HG02981 (cell line): ENCODE results near the gene SYT8.

Source experiments
- ATAC-seq: cut with Tn5 transposase; IDR thresholded peaks from one replicate; pipeline ENCODE4 v1.9.1; 2021; ENCODE audit warnings: mild to moderate bottlenecking, moderate library complexity; ENCODE audit not compliant: unreplicated experiment

Gene SYT8

GRCh38 chr11:1844221-1845094 lies 9.7 kb downstream of the SYT8 start:
- no peak for ATAC-seq

GRCh38 chr11:1845095-1845429 lies 10.3 kb downstream of the SYT8 start:
- ATAC-seq: no peak

GRCh38 chr11:1845561-1846452 lies 11.0 kb downstream of the SYT8 start:
- no peak for ATAC-seq

DNA sequence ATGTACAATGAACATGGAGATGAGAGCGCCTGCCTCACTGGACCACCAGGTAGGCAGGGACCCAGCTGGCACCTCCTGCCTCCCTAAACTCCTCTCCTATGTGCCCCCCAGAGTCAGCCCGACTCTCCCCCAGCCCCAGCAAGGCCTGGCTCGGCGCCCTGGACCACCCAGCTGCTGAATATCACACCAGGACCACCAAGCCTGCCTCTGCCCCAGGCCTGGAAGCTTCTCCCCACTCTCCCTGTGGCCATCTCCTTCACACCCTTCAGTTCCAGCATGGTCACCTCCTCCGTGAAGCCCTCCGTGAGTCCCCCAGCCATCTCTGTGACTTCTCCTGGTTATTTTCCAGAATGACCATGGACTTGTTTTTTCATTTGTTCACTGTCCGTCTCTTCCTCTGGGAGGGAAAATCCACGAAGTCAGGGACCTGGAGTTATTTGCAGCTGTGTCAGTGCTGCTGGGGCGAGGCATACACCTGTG lies 11.7 kb downstream of the SYT8 start:
- no peak for ATAC-seq

- ATAC-seq: no peak
Observed at GRCh38 chr11:1847006-1847735, 12.4 kb downstream of the SYT8 start.

GRCh38 chr11:1847926-1848639 lies 13.3 kb downstream of the SYT8 start:
- no peak for ATAC-seq

DNA sequence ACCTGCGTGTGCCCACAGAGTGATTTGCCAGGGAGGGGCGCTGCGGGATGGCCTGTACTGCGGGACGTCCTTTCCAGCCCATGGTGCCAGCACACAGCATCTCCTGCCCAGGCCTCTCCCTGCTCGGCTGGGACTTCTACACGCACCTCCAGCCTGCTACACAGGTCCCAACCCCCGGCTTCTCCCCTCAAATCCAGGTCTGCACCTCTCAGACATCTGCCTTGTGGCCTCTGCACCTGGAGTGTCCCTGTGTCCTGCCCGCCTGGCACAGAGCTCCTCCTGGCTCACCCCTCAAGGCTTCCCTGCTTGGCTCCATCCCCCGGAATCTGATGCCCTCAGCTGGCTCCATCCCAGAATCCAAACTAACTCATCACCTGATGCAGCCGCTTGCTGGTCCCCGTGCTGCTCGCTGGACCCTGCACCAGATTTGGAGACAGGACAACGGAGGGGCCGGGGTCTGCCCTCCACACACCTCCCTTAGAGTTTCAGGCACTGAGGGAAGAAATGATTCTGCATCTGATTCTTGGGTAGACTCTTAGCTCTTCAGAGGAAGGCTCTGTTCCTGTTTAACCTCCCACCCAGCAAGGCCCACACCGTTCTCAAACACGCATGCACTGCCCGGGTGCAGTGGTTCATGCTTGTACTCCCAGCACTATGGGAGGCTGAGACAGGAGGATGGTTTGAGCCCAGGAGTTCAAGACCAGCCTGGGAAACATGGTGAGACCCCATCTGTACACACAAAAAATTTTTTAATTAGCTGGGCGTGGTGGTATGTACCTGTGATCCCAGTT lies 14.0 kb downstream of the SYT8 start:
- no peak for ATAC-seq

- no peak for ATAC-seq
Observed at GRCh38 chr11:1851468-1852180, 16.8 kb downstream of the SYT8 start.

GRCh38 chr11:1852271-1852876 lies 17.6 kb downstream of the SYT8 start:
- no peak for ATAC-seq

DNA sequence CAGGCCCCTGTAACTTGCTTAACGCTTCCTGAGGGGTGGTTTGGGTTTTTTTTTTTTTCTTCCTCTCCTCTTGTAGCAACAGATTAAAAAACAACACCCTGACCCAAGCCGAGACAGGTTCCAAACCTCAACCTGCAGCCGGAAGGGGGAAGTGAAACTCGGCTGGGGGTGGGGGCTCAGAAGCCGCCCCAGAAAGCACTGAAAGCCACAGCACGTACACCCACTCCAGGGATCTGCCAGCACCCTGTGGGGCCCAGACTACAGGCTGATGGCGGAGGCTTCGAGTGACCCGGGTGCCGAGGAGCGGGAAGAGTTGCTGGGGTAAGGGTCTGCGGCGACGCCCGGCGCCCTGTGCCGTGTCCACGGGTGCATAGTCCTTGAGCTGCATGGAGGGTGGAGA lies 18.1 kb downstream of the SYT8 start, which contains the start of gene LSP1:
TSS of gene LSP1 (plus strand) at position 208 of the 400 bp plus-strand sequence. CDS start at position 269, 61 bp downstream.
- peak; percentile 32 for ATAC-seq

GRCh38 chr11:1853376-1854131 lies 18.8 kb downstream of the SYT8 start:
- no peak for ATAC-seq

DNA sequence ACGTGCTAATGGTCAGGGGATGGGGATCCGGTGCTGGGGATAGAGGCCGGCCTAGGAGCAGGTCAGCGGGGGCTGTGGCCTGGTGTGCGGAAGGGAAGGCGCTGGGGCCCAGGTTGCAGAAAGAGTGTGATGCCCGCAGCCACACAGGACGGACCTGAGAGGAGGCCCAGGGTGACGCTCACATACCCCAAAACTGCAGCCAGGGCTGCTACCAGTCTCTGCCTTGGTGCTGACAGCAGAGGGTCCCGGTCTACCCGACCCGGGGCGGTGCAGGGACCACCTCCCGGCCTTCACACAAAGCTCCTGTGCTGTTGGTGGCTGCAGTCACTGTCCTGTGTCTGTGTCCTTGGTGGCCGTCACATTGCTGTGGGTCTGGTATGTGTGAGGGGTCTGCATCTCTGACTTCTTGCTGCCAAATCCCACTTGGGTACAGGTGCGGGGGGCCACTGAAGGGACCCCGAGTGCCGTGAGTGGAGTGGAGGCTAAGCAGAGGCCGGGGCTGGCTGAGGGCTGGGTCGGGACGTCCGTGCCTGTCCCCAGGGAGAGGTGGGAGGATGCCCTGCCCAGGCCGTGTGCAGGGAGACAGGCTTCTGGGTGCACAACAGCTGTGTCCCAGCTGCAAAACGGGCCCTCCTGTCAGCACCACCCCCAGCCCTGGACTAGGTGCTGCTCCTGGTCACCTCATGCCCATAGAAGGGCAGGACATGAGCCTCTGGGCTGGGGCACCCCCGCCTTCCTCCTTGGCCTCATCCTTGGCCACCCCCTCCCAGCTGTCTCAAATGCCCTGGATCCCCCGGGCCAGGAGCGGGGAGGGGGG lies 19.6 kb downstream of the SYT8 start:
- ATAC-seq: peak; percentile 22

GRCh38 chr11:1854949-1855885 lies 20.4 kb downstream of the SYT8 start:
- peak; percentile 34 for ATAC-seq

- ATAC-seq: no peak
Observed at GRCh38 chr11:1855886-1856265, 21.1 kb downstream of the SYT8 start.

DNA sequence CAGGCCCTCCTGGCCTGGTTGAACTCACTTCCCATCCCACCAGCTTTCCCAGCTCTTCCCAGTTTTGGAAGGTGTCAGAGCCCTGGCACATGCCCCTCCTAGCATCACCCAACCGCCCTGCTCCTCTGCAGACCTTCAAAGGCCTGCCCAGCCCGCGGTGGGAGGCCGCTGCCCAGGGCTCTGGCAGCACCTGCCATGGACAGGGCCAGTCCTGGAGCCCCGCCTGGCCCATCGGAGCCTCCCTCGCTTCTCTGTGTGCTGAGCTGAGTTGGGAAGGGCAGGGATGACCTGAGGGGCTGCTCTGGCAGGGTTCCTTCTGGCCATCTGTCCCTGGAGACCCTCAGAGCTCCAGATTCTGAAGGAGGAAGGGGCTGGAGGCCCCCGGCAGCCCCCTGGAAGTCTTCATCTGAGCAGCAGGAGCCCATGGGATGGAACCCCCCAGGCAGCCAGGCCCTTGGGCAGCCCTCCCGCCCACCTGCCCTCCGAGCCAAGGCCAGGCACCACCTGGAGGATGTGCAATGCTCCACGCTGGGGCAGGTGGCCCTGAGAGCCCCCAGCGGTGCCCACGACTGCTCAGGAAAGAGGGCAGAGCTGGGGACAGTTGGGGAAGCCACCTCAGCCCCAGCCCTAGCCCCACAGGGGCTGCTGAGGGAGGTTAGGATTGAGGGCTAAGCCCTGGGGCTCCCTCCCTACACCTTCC lies 21.7 kb downstream of the SYT8 start:
- ATAC-seq: no peak
